HG02938 (cell line): ENCODE measurements around the gene MEAK7.

Experiments used
- ATAC-seq: cut with Tn5 transposase; IDR thresholded peaks from one replicate; pipeline ENCODE4 v1.9.1; 2021; ENCODE audit warnings: mild to moderate bottlenecking, moderate library complexity; ENCODE audit not compliant: unreplicated experiment

Gene MEAK7

DNA sequence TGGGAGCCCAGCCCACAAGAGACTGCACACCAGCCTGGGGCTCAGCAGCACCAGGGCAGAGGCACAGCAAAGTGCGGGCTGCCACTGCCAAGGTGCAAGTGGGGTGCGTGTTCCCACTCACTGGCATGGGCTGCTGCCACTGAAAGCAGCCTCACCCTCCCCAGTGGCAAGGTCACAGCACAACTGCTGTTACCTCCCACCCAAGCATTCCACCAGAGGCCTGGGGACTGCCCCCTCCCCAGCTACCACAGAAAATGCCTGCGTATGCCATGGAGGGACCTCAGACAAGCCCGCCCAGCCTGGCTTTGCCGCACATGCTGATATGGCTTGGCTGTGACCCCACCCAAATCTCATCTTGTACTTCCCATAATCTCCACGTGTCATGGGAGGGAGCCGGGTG lies 33.1 kb downstream of the MEAK7 start:
- no peak for ATAC-seq

GRCh38 chr16:84467709-84468108 lies 36.8 kb downstream of the MEAK7 start:
- no peak for ATAC-seq

- ATAC-seq = no peak
These were observed 37.2 kb downstream of the MEAK7 start for GRCh38 chr16:84467256-84467655.

DNA sequence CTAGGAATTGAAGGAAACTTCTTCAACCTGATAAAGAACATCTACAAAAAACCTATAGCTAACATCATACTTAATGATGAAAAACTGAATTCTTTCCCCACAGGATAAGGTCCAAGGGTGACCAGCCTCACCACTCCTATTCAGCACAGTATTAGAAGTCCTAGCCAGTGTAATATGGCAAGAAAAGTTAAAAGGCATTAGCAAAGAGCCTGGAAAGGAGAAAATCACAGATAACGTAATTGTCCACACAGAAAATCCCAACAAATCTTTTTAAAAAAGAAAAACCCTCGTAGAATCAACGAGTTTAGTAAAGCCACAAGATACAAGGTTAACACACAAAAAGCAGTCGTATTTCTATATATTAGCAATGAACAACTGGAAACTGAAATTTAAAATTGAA lies 37.8 kb downstream of the MEAK7 start:
- no peak for ATAC-seq

- ATAC-seq = no peak
These were observed 39.3 kb downstream of the MEAK7 start for GRCh38 chr16:84465154-84465553.

GRCh38 chr16:84464116-84464515 lies 40.3 kb downstream of the MEAK7 start:
- no peak for ATAC-seq

DNA sequence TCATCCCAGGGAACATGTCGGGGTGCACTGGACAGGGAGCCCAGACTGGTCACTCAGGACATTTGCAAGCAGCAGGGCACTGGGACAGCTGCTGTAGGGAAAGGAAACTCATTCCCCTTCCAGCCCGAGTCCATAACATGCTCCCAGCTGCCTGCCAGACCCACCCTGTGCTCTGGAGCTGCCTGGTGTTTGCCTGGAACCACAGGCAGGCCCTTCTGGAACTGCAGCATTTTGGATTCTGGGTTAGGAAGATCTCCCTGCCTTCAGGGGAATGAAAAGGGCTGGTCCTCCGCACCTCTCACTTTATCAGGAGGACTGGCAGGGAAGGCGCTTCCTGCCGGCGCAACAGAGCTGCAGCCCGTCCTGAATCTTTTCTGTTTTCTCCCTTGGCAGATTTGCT lies 41.2 kb downstream of the MEAK7 start:
- ATAC-seq = no peak

GRCh38 chr16:84462296-84463210 lies 41.9 kb downstream of the MEAK7 start:
- no peak for ATAC-seq

DNA sequence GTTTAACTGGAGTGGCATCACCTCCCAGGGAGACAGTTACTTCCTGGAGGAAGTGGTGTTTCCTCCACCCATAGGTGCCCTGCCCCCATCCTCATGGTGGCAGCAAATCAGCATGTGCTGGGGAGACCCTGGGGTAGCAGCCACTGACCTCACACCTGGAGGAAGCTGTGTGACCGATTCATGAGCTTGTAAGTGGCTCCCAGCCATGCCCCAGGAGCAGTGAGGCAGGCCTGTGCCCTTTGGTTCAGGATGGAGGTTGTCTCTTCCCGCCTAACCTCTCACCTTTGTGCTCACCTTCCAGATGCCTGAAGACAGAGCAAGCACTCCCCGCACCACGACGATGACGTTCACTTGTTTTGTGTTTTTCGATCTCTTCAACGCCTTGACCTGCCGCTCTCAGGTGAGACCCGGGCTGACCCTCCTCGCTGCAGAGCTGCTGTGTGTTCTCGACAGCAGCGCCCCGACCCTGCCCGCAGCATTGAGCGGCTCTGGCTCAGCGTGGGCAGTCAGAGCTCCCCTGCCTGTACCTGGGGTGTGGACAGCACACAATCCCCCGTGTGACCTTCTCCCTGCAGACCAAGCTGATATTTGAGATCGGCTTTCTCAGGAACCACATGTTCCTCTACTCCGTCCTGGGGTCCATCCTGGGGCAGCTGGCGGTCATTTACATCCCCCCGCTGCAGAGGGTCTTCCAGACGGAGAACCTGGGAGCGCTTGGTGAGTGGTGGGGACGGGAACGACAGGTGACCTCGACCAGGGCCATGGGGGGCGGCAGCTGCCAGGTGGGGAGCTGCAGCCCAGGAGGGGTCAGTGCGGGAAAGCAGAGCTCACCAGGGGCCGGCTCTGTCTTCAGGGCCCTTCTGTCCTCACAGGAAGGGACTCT lies 42.8 kb downstream of the MEAK7 start:
- no peak for ATAC-seq

DNA sequence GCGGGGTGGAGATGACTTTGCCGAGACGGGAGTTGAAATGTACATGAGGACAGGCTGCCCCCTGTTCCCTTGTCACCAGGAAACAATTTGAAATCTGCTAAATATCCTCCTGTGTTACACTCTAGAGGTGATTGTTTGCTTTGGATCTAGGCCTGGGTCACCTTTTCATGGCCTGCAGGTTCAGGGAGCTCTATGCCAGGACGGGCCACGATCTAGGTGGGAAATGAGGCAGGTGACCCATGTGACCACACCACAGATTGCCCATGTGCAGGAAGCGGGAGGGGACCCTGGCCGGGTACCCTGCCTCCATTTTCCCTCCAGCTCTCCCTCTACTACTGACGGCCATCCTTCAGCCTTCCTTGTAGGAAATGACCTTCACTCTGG lies 43.4 kb downstream of the MEAK7 start:
- ATAC-seq = no peak

DNA sequence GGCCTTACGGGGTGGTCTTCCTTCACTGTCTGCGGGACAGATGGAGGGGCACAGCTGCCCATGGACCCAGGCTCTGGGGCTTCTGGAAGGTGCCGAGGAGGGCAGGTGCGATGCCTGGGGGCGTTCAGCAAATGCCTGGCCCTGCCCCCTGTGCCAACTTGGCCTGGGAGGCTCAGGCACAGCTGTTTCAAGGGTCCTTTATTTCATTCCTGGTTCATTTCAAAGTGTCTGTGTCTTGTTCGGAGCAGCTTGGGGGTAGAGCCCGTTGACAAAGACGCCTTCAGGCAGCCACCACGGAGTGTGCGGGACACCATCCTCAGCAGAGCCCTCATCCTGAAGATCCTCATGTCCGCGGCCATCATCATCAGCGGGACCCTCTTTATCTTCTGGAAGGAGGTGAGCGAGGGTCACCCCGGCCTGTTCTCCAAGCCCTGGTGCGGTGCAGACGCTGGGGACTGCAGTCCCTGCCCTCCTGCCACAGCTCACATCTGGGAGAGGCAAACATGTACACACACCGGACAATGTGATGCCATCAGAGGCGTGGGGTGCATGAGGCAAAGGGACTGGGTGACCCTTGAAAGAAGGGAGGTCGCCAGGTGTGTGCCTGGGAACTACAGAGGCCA lies 43.9 kb downstream of the MEAK7 start:
- no peak for ATAC-seq

- no peak for ATAC-seq
These were observed 44.5 kb downstream of the MEAK7 start for GRCh38 chr16:84459941-84460405.

DNA sequence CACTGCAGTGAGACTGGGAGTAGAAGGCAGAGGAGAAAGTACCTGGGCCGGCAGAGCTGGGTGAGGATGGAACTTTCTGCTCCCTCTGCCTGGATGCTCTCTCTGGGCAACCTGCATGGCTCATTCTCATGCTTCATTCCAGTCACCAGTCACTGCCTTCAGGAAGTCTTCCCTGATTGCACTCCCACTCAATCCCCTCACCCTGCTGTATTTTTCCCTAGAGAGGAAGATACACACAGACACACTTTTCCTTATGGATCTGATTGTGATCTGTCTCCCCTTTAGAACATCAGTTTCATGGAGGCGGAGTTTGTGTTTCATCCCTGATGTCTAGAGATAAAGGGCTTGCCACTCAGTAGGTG lies 44.9 kb downstream of the MEAK7 start:
- no peak for ATAC-seq

GRCh38 chr16:84458606-84459532 lies 45.6 kb downstream of the MEAK7 start:
- no peak for ATAC-seq

DNA sequence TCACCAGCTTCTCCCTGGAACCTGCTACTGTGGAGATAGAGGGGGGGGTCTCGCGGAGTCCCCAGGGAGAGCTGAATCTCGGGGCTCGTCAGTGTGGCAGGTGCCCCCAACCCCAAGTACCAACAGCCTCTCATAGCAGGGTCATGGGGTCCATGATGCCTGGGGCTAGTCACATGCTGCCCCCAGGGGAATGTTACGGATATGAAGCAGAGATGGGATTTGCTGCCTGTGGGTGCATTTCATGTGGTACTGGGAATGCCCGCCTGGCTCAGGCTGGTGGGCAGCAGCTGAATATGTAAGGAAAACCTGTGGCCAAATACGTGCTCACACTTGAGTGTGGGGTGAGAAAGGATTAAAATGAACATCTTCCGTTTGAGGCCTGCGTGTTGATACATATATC lies 49.4 kb downstream of the MEAK7 start:
- ATAC-seq = no peak
